ENCODE measurements around the gene ABL1. TPM values are rescaled to one million over a fixed set of nuclear protein-coding genes. Genes with fewer than 3 reads are reported as not detected.
A peak's percentile ranks its signal among the peaks of the same experiment; 100 is the strongest.

The ABL1 gene
- total RNA-seq, 1 experiment from 2014 or later: 33.0 TPM

DNA sequence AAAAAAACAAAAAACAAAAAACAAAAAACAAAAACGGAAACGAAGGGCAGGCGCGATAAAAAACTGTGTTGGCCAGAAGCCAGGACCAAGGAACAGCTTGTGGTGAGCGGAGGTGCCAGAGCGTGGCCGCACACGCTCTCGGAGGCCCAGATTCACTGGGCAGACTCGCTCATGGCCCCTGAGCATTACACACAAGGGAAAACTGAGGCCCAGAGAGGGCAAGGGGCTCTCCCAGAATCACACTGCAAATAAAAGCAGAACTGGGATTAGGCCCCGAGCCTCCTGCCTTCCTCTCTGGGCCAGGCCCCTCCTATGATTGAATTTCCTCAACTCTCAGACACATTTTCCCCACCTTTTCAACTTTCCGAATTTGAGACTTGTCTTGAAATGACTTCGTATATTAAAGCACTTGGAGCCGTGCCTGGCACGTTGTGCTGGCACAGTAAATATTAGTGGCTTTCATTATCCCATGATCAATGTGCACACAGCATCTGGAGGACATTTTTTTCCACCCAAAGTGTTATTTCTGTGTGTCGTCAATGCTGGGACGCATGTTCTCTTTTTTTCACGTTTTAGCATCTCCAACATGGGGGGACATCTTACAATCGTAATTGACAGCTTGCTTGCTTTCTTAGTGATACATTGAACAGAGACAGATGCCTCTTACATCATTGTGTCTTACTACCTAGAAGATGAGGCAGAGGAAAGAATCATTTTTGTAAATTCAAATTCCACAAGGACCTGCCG lies 96.6 kb downstream of the ABL1 start:
- DNase-seq (ENCODE audit: low read depth): no peak

GRCh38 chr9:130932255-130933079 lies 97.4 kb downstream of the ABL1 start:
- peak; percentile 88 for DNase-seq (ENCODE audit: low read depth)

GRCh38 chr9:130933114-130934046 lies 98.3 kb downstream of the ABL1 start:
- DNase-seq (ENCODE audit: low read depth): peak; percentile 96

- no peak for DNase-seq (ENCODE audit: low read depth)
Observed at GRCh38 chr9:130934246-130934645, 99.2 kb downstream of the ABL1 start.

DNA sequence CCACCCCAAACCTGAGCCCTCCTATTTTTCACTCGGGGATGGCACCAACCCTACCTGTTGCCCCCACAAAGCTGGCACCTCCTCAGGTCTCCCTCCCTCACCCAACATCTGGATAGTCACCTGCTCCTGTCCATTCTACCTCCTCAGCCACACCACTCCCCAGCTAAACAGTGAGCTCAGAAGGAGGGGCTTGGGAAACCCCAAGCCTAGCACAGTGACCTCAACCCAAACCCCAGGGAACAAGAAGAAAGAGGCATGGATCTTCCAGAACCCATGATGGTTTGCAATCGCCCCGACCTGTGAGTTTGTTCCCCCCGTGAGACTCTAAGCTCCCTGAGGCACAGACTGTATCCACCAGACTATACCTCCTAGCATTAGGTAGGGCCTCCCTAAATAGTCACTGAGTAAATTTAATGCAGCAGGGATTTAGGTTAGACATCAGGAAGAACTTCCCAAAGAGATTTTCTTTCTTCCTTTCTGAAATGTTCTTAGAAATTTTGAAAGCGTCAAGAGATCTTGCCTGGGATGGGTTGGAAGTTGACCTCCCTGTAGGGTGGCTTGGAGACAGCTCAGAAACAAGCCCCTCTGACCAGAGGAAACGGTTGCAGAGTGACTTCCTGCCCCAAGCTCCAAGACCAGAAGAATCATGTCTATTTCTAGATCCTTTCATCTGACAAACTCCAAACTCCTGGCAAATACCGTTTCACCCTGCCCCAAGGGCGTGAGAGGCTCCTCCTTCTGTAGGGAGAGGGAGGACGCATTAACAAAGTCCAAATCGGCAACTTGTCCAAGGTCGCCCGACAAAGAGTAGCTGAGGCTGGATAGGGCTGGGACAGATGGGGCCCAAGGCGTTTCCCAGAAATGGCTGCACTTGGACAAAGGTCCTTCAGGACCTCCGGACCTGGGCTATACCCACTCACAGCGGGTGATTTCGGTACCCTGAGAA lies 99.9 kb downstream of the ABL1 start:
- DNase-seq (ENCODE audit: low read depth): peak; percentile 78

GRCh38 chr9:130935648-130936271 lies 100.7 kb downstream of the ABL1 start:
- DNase-seq (ENCODE audit: low read depth): peak; percentile 43

GRCh38 chr9:130936285-130937117 lies 101.4 kb downstream of the ABL1 start:
- DNase-seq (ENCODE audit: low read depth): peak; percentile 97

Other genes starting within 250 kb of the ABL1 start
- not detected in 2 replicates for gene PRDM12, start 170.7 kb upstream of the ABL1 start, total RNA-seq (2014; rRNA removed; shearing (Covaris generic))
- gene EXOSC2, start 141.5 kb upstream of the ABL1 start, total RNA-seq (2014; rRNA removed; shearing (Covaris generic)): 27.4 and 44.1 TPM in 2 replicates
- gene QRFP, start 61.6 kb downstream of the ABL1 start, total RNA-seq (2014; rRNA removed; shearing (Covaris generic)): not detected in 2 replicates
- gene FIBCD1, start 104.0 kb downstream of the ABL1 start, total RNA-seq (2014; rRNA removed; shearing (Covaris generic)): 12.7 and 36.2 TPM in 2 replicates
- gene LAMC3, start 173.9 kb downstream of the ABL1 start, total RNA-seq (2014; rRNA removed; shearing (Covaris generic)): not detected in 2 replicates